NB4 (cell line): Measurements from ENCODE around the gene TMCO4.

ENCODE experiments used
- POLR2A ChIP-seq: IDR thresholded peaks from 2 replicates; pipeline ENCODE4 v1.6.1; 2011; ENCODE audit warnings: mild to moderate bottlenecking; ENCODE audit not compliant: insufficient read length; ENCODE audit errors: extremely low read depth
- TF ChIP-seq, protein P1 (sequence below): IDR thresholded peaks from one replicate; pipeline ENCODE4 v1.5.1; 2012; ENCODE audit warnings: low read depth, low read length

DNA sequence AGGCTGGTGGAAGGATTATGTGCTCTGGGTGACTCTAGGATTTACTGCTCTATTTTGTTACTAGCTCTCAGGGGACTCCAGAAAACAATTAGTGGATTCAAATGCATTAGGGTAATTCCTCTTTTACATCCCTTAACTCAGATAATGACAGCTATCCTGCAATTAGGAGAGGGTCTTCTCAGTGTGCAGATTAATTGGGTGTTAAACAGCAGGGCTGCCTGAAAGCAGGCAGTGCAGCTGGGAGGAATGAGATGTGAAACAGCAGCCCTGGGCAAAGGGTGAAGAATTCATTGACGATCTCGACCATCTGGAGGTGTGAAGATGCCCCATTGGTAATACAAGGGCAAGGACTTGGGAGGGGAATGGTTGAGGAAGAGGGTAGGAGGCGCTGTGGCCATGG is 68.9 kb downstream of the TMCO4 start:
- TF ChIP-seq, protein P1, sequence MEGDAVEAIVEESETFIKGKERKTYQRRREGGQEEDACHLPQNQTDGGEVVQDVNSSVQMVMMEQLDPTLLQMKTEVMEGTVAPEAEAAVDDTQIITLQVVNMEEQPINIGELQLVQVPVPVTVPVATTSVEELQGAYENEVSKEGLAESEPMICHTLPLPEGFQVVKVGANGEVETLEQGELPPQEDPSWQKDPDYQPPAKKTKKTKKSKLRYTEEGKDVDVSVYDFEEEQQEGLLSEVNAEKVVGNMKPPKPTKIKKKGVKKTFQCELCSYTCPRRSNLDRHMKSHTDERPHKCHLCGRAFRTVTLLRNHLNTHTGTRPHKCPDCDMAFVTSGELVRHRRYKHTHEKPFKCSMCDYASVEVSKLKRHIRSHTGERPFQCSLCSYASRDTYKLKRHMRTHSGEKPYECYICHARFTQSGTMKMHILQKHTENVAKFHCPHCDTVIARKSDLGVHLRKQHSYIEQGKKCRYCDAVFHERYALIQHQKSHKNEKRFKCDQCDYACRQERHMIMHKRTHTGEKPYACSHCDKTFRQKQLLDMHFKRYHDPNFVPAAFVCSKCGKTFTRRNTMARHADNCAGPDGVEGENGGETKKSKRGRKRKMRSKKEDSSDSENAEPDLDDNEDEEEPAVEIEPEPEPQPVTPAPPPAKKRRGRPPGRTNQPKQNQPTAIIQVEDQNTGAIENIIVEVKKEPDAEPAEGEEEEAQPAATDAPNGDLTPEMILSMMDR, result no peak
- no peak for TF ChIP-seq POLR2A
